Neural crest cell (in vitro differentiated cells): ENCODE measurements around the gene MAP3K8. TPM values are rescaled to one million over a fixed set of nuclear protein-coding genes. Genes with fewer than 3 reads are reported as not detected.

Source experiments
- DNase-seq: peaks from one replicate; pipeline ENCODE4 v3.0.0; 2021; ENCODE audit warnings: low read depth, mixed read lengths, low spot score
- H3K27ac Mint-ChIP-seq: one replicate; pipeline ENCODE4 v1.8.0; 2021; ENCODE audit warnings: mild to moderate bottlenecking, mixed read lengths; ENCODE audit not compliant: unreplicated experiment
- H3K27me3 Mint-ChIP-seq: 2 replicates; pipeline ENCODE4 v1.8.0; 2021; ENCODE audit warnings: low read depth, mild to moderate bottlenecking, mixed read lengths
- H3K36me3 Mint-ChIP-seq: 2 replicates; pipeline ENCODE4 v1.8.0; 2021; ENCODE audit warnings: low read depth, mild to moderate bottlenecking, mixed read lengths
- H3K4me1 Mint-ChIP-seq: 2 replicates; pipeline ENCODE4 v1.8.0; 2021; ENCODE audit warnings: mixed read lengths
- H3K4me3 Mint-ChIP-seq: one replicate; pipeline ENCODE4 v1.8.0; 2021; ENCODE audit warnings: mild to moderate bottlenecking, mixed read lengths
- H3K9me3 Mint-ChIP-seq: 2 replicates; pipeline ENCODE4 v1.8.0; 2021; ENCODE audit warnings: mixed read lengths
- CTCF ChIP-seq: fragments of 200-600 bp; sonication (generic); conservative IDR thresholded peaks from 2 replicates; pipeline ENCODE4 v1.5.0; 2021; ENCODE audit warnings: antibody characterized with exemption, mild to moderate bottlenecking
- total RNA-seq: library from RNA; stranded (reverse); gene quantifications from 2 replicates; pipeline ENCODE4 v1.2.1, GENCODE V29; 2021

Gene MAP3K8
- total RNA-seq, 1 donor from 2014 or later: 1.4 TPM

- no peaks in the 10 kb centered on the region for H3K9me3 Mint-ChIP-seq
- H3K36me3 Mint-ChIP-seq: no peaks in the 10 kb centered on the region
- no peak for DNase-seq
- TF ChIP-seq CTCF: no peak
- H3K27ac Mint-ChIP-seq: no peak overlapping the region
- H3K4me3 Mint-ChIP-seq: no peak overlapping the region
- H3K4me1 Mint-ChIP-seq: no peaks in the 10 kb centered on the region
- no peaks in the 10 kb centered on the region for H3K27me3 Mint-ChIP-seq
Measured at GRCh38 chr10:30510184-30510931, 76.4 kb downstream of the MAP3K8 start.

GRCh38 chr10:30510932-30511700 lies 77.1 kb downstream of the MAP3K8 start:
- TF ChIP-seq CTCF: no peak
- no peak overlapping the region for H3K4me3 Mint-ChIP-seq
- H3K27me3 Mint-ChIP-seq: no peaks in the 10 kb centered on the region
- no peaks in the 10 kb centered on the region for H3K9me3 Mint-ChIP-seq
- no peak for DNase-seq
- H3K27ac Mint-ChIP-seq: no peak overlapping the region
- no peaks in the 10 kb centered on the region for H3K4me1 Mint-ChIP-seq
- no peaks in the 10 kb centered on the region for H3K36me3 Mint-ChIP-seq

Other genes starting within 250 kb of the MAP3K8 start
- gene MTPAP, start 84.9 kb upstream of the MAP3K8 start, total RNA-seq: 30.9 and 36.0 TPM in 2 replicates
- not detected in 2 replicates for gene LYZL2, start 195.6 kb downstream of the MAP3K8 start, total RNA-seq